SK-N-SH (cell line): Measurements from ENCODE around the gene COBLL1. TPM values are rescaled to one million over a fixed set of nuclear protein-coding genes. Genes with fewer than 3 reads are reported as not detected.

Source experiments
- CTCF ChIA-PET: fragments of 300-600, 350-600 bp; formaldehyde crosslinking; extraction: SDS; loops from one replicate; lab custom pipeline; 2021; lab: Yijun Ruan, JAX
- POLR2A ChIA-PET: fragments of 350-600 bp; sonication (Branson Sonifier 250); formaldehyde crosslinking; extraction: SDS; loops from one replicate; lab custom pipeline; 2020; ENCODE audit warnings: antibody characterized with exemption, inconsistent platforms; lab: Yijun Ruan, JAX
- DNase-seq: peaks from one replicate; pipeline ENCODE4 v3.0.0; 2012
- H2AFZ ChIP-seq: fragments of 200-600 bp; sonication (generic); 2 replicates; pipeline ENCODE4 v1.8.1; 2016; ENCODE audit warnings: antibody characterized with exemption, mild to moderate bottlenecking, low read depth
- H3F3A ChIP-seq: fragments of 200-600 bp; sonication (generic); replicated peaks from 2 replicates; pipeline ENCODE3; 2016; ENCODE audit warnings: antibody characterized with exemption, mild to moderate bottlenecking; ENCODE audit not compliant: insufficient read depth
- H3K27ac ChIP-seq, 2 experiments: fragments of 200-500 bp in 1 of 2; fragments of 200-600 bp in 1 of 2; sonication (Bioruptor generic) in 1 of 2; sonication (generic), shearing (Covaris generic) in 1 of 2; 2 replicates each; pipeline versions ENCODE4 v1.5.1 to v1.6.1; 2014 to 2016; ENCODE audit warnings: low read depth in 2 of 2, inconsistent platforms in 1 of 2, low read length in 1 of 2, mild to moderate bottlenecking in 1 of 2, mixed read lengths in 1 of 2
- H3K27me3 ChIP-seq: fragments of 200-600 bp; sonication (generic), shearing (Covaris generic); 2 replicates; pipeline ENCODE4 v1.6.1; 2016; ENCODE audit warnings: mixed run types; ENCODE audit not compliant: insufficient read depth
- H3K36me3 ChIP-seq, 2 experiments: fragments of 200-500 bp in 1 of 2; fragments of 200-600 bp in 1 of 2; sonication (Bioruptor generic) in 1 of 2; sonication (generic) in 1 of 2; replicated peaks in 1 of 2; 2 replicates each; pipeline versions ENCODE3 to v1.5.1; 2014 to 2016; ENCODE audit warnings: low read length in 1 of 2, mild to moderate bottlenecking in 1 of 2; ENCODE audit not compliant: insufficient read depth in 2 of 2, control insufficient read depth in 1 of 2
- H3K4me1 ChIP-seq, 2 experiments: fragments of 200-500 bp in 1 of 2; fragments of 200-600 bp in 1 of 2; sonication (Bioruptor generic) in 1 of 2; sonication (generic), shearing (Covaris generic) in 1 of 2; 2 replicates each; pipeline versions ENCODE4 v1.5.1 to v1.6.1; 2014 to 2016; ENCODE audit warnings: low read depth in 1 of 2, low read length in 1 of 2, mixed run types in 1 of 2; ENCODE audit not compliant: insufficient read depth in 2 of 2, control insufficient read depth in 1 of 2
- H3K4me2 ChIP-seq: fragments of 200-600 bp; sonication (generic), shearing (Covaris generic); 2 replicates; pipeline ENCODE4 v1.6.1; 2017; ENCODE audit warnings: mixed run types
- H3K4me3 ChIP-seq, 2 experiments: fragments of 200-500 bp in 1 of 2; fragments of 200-600 bp in 1 of 2; sonication (Bioruptor generic) in 1 of 2; sonication (generic), shearing (Covaris generic) in 1 of 2; 2 replicates each; pipeline versions ENCODE4 v1.5.1 to v1.8.1; 2014 to 2016; ENCODE audit warnings: low read depth in 2 of 2, inconsistent platforms in 1 of 2, low read length in 1 of 2, mild to moderate bottlenecking in 1 of 2, mixed read lengths in 1 of 2, moderate library complexity in 1 of 2
- H3K79me2 ChIP-seq: fragments of 200-600 bp; sonication (generic); 2 replicates; pipeline ENCODE4 v1.8.1; 2017; ENCODE audit warnings: mild to moderate bottlenecking; ENCODE audit not compliant: insufficient read depth
- H3K9ac ChIP-seq: fragments of 200-600 bp; sonication (generic); 2 replicates; pipeline ENCODE4 v1.6.1; 2017; ENCODE audit warnings: mixed run types
- H3K9me2 ChIP-seq: fragments of 200-600 bp; sonication (generic); 2 replicates; pipeline ENCODE4 v1.6.1; 2017; ENCODE audit warnings: mixed run types
- H3K9me3 ChIP-seq: fragments of 200-600 bp; sonication (generic); 2 replicates; pipeline ENCODE4 v1.6.1; 2017; ENCODE audit warnings: mixed run types, mild to moderate bottlenecking, moderate library complexity
- H4K20me1 ChIP-seq: fragments of 200-600 bp; sonication (generic); 2 replicates; pipeline ENCODE4 v1.6.1; 2017; ENCODE audit warnings: mild to moderate bottlenecking, mixed run types; ENCODE audit not compliant: insufficient read depth
- CHD2 ChIP-seq: fragments of 150-350 bp; IDR thresholded peaks from 2 replicates; pipeline ENCODE4 v1.6.1; 2018; ENCODE audit warnings: low read length; ENCODE audit not compliant: partially characterized antibody
- ELF1 ChIP-seq: IDR thresholded peaks from 2 replicates; pipeline ENCODE4 v1.4.0; 2012
- EP300 ChIP-seq, 2 experiments: IDR thresholded peaks; 2 replicates each; pipeline versions ENCODE4 v1.4.0 to v1.6.1; 2012; ENCODE audit warnings: borderline replicate concordance in 1 of 2, low read depth in 1 of 2, low read length in 1 of 2
- FOSL2 ChIP-seq: IDR thresholded peaks from 2 replicates; pipeline ENCODE4 v1.4.0; 2012; ENCODE audit warnings: low read depth, mild to moderate bottlenecking, moderate library complexity, borderline replicate concordance
- FOXJ3 ChIP-seq: sonication (generic); formaldehyde crosslinking; IDR thresholded peaks from 2 replicates; pipeline ENCODE4 v1.5.1; 2020; ENCODE audit warnings: mild to moderate bottlenecking, missing genetic modification reagents
- GATA2 ChIP-seq: sonication (generic); formaldehyde crosslinking; IDR thresholded peaks from 2 replicates; pipeline ENCODE4 v1.5.0; 2020; ENCODE audit warnings: mild to moderate bottlenecking, missing genetic modification reagents
- NFIC ChIP-seq: IDR thresholded peaks from 2 replicates; pipeline ENCODE4 v1.4.0; 2012; ENCODE audit warnings: borderline replicate concordance
- POLR2AphosphoS5 ChIP-seq: IDR thresholded peaks from 2 replicates; pipeline ENCODE4 v1.6.1; 2012; ENCODE audit warnings: low read depth, low read length
- RAD21 ChIP-seq: IDR thresholded peaks from 2 replicates; pipeline ENCODE4 v1.6.1; 2012; ENCODE audit warnings: mild to moderate bottlenecking, low read length
- RCOR1 ChIP-seq: fragments of 150-350 bp; IDR thresholded peaks from 2 replicates; pipeline ENCODE4 v1.6.1; 2017; ENCODE audit warnings: antibody characterized with exemption, low read length
- RFX5 ChIP-seq: IDR thresholded peaks from 2 replicates; pipeline ENCODE4 v1.6.1; 2012; ENCODE audit warnings: mild to moderate bottlenecking, improper control_type of control experiment, low read length
- RXRA ChIP-seq: IDR thresholded peaks from 2 replicates; pipeline ENCODE4 v1.4.0; 2012; ENCODE audit warnings: low read depth, mild to moderate bottlenecking, borderline replicate concordance
- SIN3A ChIP-seq: IDR thresholded peaks from 2 replicates; pipeline ENCODE4 v1.6.1; 2012; ENCODE audit warnings: low read depth, mild to moderate bottlenecking, low read length, moderate library complexity, borderline replicate concordance
- SMC3 ChIP-seq: IDR thresholded peaks from 2 replicates; pipeline ENCODE4 v1.6.1; 2012; ENCODE audit warnings: low read depth, low read length, improper control_type of control experiment
- TAF1 ChIP-seq: IDR thresholded peaks from 2 replicates; pipeline ENCODE4 v1.6.1; 2012; ENCODE audit warnings: low read depth, mild to moderate bottlenecking, low read length, moderate library complexity, borderline replicate concordance
- TCF12 ChIP-seq: IDR thresholded peaks from 2 replicates; pipeline ENCODE4 v1.4.0; 2012
- WGBS: methylation state at CpG from one replicate; pipeline ENCODE4 v1.1.6; 2017; ENCODE audit warnings: low lambda C conversion rate; 5-methylcytosine and 5-hydroxymethylcytosine counted together
- polyA plus RNA-seq, 3 experiments: library from polyadenylated mRNA; depleted of rRNA; stranded (reverse); fragments of >200 nt; gene quantifications; 2 replicates each; pipeline ENCODE4 v1.2.3, GENCODE V29; 2012
- TF ChIP-seq, protein P1 (sequence below): IDR thresholded peaks from 2 replicates; pipeline ENCODE4; 2012
- TF ChIP-seq, protein P2 (sequence below): IDR thresholded peaks from 2 replicates; pipeline ENCODE4 v1.4.0; 2012; ENCODE audit warnings: low read depth
- TF ChIP-seq, protein P3 (sequence below): fragments of 200-600 bp; sonication (generic); IDR thresholded peaks from 2 replicates; pipeline ENCODE4 v1.6.1; 2017; ENCODE audit warnings: antibody characterized with exemption, mild to moderate bottlenecking, moderate library complexity

Gene COBLL1
- polyA plus RNA-seq, 1 of the 3 experiments (the other 2 are of a cell fraction) = 3.1 TPM

DNA sequence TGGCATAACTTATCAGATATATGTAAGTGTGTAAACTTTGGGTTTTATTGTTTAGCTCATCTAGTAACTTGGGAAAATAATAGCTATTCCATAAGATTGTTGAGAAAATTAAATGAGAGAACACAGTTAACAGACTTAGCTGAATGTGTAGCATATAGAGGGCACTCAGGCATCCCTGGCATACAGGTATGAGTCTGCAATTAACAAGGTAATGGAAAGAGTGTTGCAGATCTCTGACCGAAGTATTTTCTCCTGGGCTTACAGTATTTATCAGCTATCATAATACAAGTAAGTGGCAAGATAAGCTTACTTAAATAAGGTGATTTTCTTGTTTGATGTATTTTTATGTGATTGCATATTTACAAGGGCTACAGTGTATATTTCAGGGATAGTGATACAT is 7.9 kb upstream of the COBLL1 start:
- POLR2A ChIA-PET = no interaction called here
- CTCF ChIA-PET = interaction anchor here (1.1 kb wide), 1 partner anchor 64 kb away, joined by 5 read pairs; no protein-coding TSS in a partner anchor
- 100% methylated on average over 1 of the region's 1 CpG for WGBS

DNA sequence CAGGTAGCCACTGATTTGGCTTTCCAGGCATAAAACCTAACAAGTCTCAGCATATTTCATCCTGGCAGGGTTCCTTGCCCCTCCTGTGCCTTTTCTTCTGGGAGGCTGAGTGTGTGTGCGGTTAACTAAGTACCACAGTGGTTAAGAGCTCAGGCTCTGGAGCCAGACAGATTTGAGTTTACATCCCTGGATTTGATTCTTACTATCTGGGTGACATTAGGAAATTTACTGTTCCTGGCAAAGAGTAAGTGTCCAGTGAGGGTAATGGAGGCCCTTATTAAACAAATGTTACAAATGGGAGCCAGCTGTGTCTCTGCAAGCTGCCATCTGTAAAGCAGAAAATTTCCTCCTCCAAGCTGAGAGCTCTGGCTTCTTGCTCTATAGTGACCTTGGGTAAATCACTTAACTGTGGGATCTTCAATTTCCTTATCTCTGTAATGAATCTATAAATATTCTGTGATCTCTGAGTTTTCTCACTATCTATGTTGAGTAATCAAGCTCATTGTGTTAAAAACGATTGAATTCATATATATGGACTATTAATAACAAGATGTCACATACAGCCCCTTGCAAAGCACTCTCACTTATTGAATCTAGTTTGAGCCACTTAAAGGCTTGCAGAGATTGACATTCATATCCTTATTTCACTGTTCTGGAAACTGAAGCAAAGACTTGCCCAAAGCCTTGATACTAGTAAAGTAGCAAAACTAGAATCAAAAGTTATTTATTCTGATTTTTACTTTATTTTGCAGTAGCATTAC is 6.5 kb upstream of the COBLL1 start:
- POLR2A ChIA-PET = no interaction called here
- H3K9ac ChIP-seq = no peak overlapping the region
- no peaks in the 10 kb centered on the region for H3K9me2 ChIP-seq
- no peak overlapping the region for H3K4me2 ChIP-seq
- no peaks in the 10 kb centered on the region for H3K9me3 ChIP-seq
- peak; percentile 49 for DNase-seq
- no peaks in the 10 kb centered on the region for H3K27me3 ChIP-seq
- no peaks in the 10 kb centered on the region for H3F3A ChIP-seq
- H3K79me2 ChIP-seq = no peaks in the 10 kb centered on the region
- peak overlapping the region; percentile 14; the same call in 1 of the 2 replicates for H2AFZ ChIP-seq
- no peak overlapping the region for H3K4me3 ChIP-seq
- TF ChIP-seq, protein P1, sequence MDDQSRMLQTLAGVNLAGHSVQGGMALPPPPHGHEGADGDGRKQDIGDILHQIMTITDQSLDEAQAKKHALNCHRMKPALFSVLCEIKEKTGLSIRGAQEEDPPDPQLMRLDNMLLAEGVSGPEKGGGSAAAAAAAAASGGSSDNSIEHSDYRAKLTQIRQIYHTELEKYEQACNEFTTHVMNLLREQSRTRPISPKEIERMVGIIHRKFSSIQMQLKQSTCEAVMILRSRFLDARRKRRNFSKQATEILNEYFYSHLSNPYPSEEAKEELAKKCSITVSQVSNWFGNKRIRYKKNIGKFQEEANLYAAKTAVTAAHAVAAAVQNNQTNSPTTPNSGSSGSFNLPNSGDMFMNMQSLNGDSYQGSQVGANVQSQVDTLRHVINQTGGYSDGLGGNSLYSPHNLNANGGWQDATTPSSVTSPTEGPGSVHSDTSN = no peak
- TF ChIP-seq, protein P2, sequence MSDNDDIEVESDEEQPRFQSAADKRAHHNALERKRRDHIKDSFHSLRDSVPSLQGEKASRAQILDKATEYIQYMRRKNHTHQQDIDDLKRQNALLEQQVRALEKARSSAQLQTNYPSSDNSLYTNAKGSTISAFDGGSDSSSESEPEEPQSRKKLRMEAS = no peak
- TF ChIP-seq GATA2 (CRISPR knock-in tag) (peak; percentile 51), RFX5 (no peak), RAD21 (peak; percentile 6; the same call in 1 of the 2 replicates), TCF12 (peak; percentile 48), EP300 (IDR thresholded peaks at IDR 0.05; ENCODE audit: borderline replicate concordance in 1 of 2, low read depth in 1 of 2, low read length in 1 of 2) (peak in 1 of 2 experiments; percentile 84; a peak in 2 of 4 replicates), RXRA (no peak), FOXJ3 (CRISPR knock-in tag) (no peak), ELF1 (no peak), RCOR1 (peak; percentile 83), CHD2 (peak; percentile 60), FOSL2 (no peak), POLR2AphosphoS5 (no peak)
- CTCF ChIA-PET = interaction anchor here (0.7 to 1.4 kb wide), 6 partner anchors 11 to 167 kb away, joined by 3 to 5 read pairs (median 4); no protein-coding TSS in a partner anchor
- peak overlapping the region in 1 of 2 experiments; percentile 91; a peak in 2 of 4 replicates for H3K27ac ChIP-seq
- 56% methylated on average over 2 of the region's 2 CpGs for WGBS
- no peaks in the 10 kb centered on the region for H3K36me3 ChIP-seq
- H4K20me1 ChIP-seq = no peaks in the 10 kb centered on the region
- H3K4me1 ChIP-seq = peaks cover 0 to 14% of the 10 kb centered on the region in 2 experiments; a peak in 3 of 4 replicates

More for the DNA sequence above, 7.9 kb upstream of the COBLL1 start:
- Histone ChIP-seq H3K9ac (no peak overlapping the region), H3K4me1 (peaks cover 0 to 14% of the 10 kb centered on the region in 2 experiments; a peak in 2 of 4 replicates), H3F3A (no peaks in the 10 kb centered on the region), H3K9me2 (no peaks in the 10 kb centered on the region), H3K27me3 (no peaks in the 10 kb centered on the region), H3K36me3 (no peaks in the 10 kb centered on the region), H4K20me1 (no peaks in the 10 kb centered on the region), H3K9me3 (no peaks in the 10 kb centered on the region), H3K79me2 (no peaks in the 10 kb centered on the region), H3K4me2 (no peak overlapping the region), H3K4me3 (no peak overlapping the region), H2AFZ (no peak overlapping the region), H3K27ac (no peak overlapping the region)
- no peak for DNase-seq
- no peak for TF ChIP-seq SIN3A
- no peak for TF ChIP-seq TCF12
- TF ChIP-seq, protein P3, sequence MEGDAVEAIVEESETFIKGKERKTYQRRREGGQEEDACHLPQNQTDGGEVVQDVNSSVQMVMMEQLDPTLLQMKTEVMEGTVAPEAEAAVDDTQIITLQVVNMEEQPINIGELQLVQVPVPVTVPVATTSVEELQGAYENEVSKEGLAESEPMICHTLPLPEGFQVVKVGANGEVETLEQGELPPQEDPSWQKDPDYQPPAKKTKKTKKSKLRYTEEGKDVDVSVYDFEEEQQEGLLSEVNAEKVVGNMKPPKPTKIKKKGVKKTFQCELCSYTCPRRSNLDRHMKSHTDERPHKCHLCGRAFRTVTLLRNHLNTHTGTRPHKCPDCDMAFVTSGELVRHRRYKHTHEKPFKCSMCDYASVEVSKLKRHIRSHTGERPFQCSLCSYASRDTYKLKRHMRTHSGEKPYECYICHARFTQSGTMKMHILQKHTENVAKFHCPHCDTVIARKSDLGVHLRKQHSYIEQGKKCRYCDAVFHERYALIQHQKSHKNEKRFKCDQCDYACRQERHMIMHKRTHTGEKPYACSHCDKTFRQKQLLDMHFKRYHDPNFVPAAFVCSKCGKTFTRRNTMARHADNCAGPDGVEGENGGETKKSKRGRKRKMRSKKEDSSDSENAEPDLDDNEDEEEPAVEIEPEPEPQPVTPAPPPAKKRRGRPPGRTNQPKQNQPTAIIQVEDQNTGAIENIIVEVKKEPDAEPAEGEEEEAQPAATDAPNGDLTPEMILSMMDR = no peak
- no peak for TF ChIP-seq SMC3
- no peak for TF ChIP-seq RFX5
- TF ChIP-seq TAF1 = no peak
- no peak for TF ChIP-seq NFIC
